C4-2B (cell line): Measurements from ENCODE around the gene GAA.

ENCODE experiments used
- H3K27ac ChIP-seq: fragments of 450-650 bp; 2 replicates; pipeline ENCODE4 v1.5.1; 2017
- CTCF ChIP-seq: fragments of 450-650 bp; conservative IDR thresholded peaks from 2 replicates; pipeline ENCODE4 v1.5.1; 2017; ENCODE audit warnings: mild to moderate bottlenecking
- ZFX ChIP-seq: fragments of 450-650 bp; IDR thresholded peaks from 2 replicates; pipeline ENCODE4 v1.6.1; 2017

Gene GAA

GRCh38 chr17:80122026-80122575 lies 20.7 kb downstream of the GAA start:
- no peak overlapping the region for H3K27ac ChIP-seq
- no peak for TF ChIP-seq ZFX
- no peak for TF ChIP-seq CTCF

- no peak for TF ChIP-seq CTCF
- no peak for TF ChIP-seq ZFX
- H3K27ac ChIP-seq = no peak overlapping the region
Measured at GRCh38 chr17:80122926-80123505, 21.6 kb downstream of the GAA start.

GRCh38 chr17:80123791-80124190 lies 22.4 kb downstream of the GAA start:
- no peak for TF ChIP-seq ZFX
- no peak for TF ChIP-seq CTCF
- peak overlapping the region; percentile 26 for H3K27ac ChIP-seq

GRCh38 chr17:80124351-80124981 lies 23.1 kb downstream of the GAA start:
- peak overlapping the region; percentile 26 for H3K27ac ChIP-seq
- TF ChIP-seq CTCF (no peak; the same call in 1 of the 2 replicates), ZFX (0 out of 2 replicates have a peak, but pooled peaks have one; percentile 17)

- TF ChIP-seq CTCF (no peak), ZFX (no peak)
- no peak overlapping the region for H3K27ac ChIP-seq
Measured at GRCh38 chr17:80125656-80126448, 24.5 kb downstream of the GAA start.

GRCh38 chr17:80126449-80126715 lies 25.0 kb downstream of the GAA start:
- no peak for TF ChIP-seq CTCF
- no peak for TF ChIP-seq ZFX
- H3K27ac ChIP-seq = no peak overlapping the region

GRCh38 chr17:80129006-80129565 lies 27.7 kb downstream of the GAA start:
- H3K27ac ChIP-seq = no peak overlapping the region; the same call in 1 of the 2 replicates
- no peak for TF ChIP-seq CTCF
- TF ChIP-seq ZFX = no peak
